Gastrocnemius medialis (tissue), 4 donors: Measurements from ENCODE around the gene SENP3.

Source experiments
- POLR2A ChIP-seq, 2 donors: fragments of 450-650 bp; IDR thresholded peaks; one replicate each; pipeline ENCODE4 v1.6.1; 2017; ENCODE audit warnings: antibody characterized with exemption in 2 of 2, mild to moderate bottlenecking in 2 of 2, moderate library complexity in 2 of 2
- TF ChIP-seq, protein P1 (sequence below), 5 experiments: fragments of 450-650 bp in 3 of 5; fragments of 200-600 bp in 2 of 5; sonication (generic) in 2 of 5; IDR thresholded peaks in 4 of 5; conservative IDR thresholded peaks in 1 of 5; 1 replicate in 4 of 5; 2 replicates in 1 of 5; pipeline ENCODE4 v1.5.1; 2016 to 2019; ENCODE audit warnings: antibody characterized with exemption in 5 of 5, mild to moderate bottlenecking in 3 of 5, moderate library complexity in 3 of 5

DNA sequence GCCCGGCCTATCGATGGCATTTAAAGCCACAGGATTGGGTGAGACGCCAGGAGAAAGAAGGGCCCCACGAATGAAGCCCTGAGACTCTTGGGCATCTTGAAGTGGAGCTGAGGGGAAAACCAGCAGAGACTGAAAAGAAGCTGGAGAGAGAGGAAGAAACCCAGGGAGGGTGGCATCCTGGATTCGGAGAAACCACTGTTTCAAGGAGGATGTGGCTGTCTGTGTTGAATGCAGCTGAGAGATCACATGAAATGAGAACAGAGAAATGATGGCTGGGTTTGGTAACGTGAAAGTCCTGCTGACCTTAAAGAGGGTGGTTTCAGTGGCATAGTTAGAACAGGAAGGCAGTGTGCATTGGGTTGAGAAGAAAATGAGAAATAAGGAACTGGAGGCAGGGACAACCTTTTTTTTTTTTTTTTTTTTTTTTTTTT is 9.1 kb upstream of the SENP3 start:
- no peak for TF ChIP-seq POLR2A (IDR thresholded peaks at IDR 0.05)
- TF ChIP-seq, protein P1, sequence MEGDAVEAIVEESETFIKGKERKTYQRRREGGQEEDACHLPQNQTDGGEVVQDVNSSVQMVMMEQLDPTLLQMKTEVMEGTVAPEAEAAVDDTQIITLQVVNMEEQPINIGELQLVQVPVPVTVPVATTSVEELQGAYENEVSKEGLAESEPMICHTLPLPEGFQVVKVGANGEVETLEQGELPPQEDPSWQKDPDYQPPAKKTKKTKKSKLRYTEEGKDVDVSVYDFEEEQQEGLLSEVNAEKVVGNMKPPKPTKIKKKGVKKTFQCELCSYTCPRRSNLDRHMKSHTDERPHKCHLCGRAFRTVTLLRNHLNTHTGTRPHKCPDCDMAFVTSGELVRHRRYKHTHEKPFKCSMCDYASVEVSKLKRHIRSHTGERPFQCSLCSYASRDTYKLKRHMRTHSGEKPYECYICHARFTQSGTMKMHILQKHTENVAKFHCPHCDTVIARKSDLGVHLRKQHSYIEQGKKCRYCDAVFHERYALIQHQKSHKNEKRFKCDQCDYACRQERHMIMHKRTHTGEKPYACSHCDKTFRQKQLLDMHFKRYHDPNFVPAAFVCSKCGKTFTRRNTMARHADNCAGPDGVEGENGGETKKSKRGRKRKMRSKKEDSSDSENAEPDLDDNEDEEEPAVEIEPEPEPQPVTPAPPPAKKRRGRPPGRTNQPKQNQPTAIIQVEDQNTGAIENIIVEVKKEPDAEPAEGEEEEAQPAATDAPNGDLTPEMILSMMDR (IDR thresholded peaks at IDR 0.05 in 4 of 5, conservative IDR thresholded peaks at IDR 0.05 in 1 of 5) = no peak
